Calu3 (cell line): ENCODE results near the gene GALE. TPM values are rescaled to one million over a fixed set of nuclear protein-coding genes. Genes with fewer than 3 reads are reported as not detected.
"Not testable (repeated sequence)": the region's sequence is repeated elsewhere in the genome, so short reads cannot be mapped to it uniquely, and the experiment has no call there.

Experiments used
- BruUV-seq: library from RNA; stranded (reverse); fragments of 400-500 nt; replicated peaks from 2 replicates; lab custom pipeline; 2021; lab: Mats Ljungman, UMichigan
- CTCF ChIA-PET: fragments of 300-600 bp; sonication (Branson Sonifier 250); formaldehyde crosslinking; loops from one replicate; lab custom pipeline; 2022; ENCODE audit warnings: antibody characterized with exemption; lab: Charles Lee
- DNase-seq: peaks from one replicate; pipeline ENCODE4 v3.0.0; 2022
- H3K27ac Mint-ChIP-seq: one replicate; pipeline ENCODE4 v1.8.0; 2022; ENCODE audit warnings: mixed read lengths; ENCODE audit not compliant: unreplicated experiment
- H3K27me3 Mint-ChIP-seq: one replicate; pipeline ENCODE4 v1.8.0; 2022; ENCODE audit warnings: mixed read lengths; ENCODE audit not compliant: unreplicated experiment
- H3K36me3 Mint-ChIP-seq: one replicate; pipeline ENCODE4 v1.8.0; 2022; ENCODE audit warnings: mild to moderate bottlenecking, moderate library complexity, mixed read lengths; ENCODE audit not compliant: insufficient read depth, unreplicated experiment
- H3K4me1 Mint-ChIP-seq: one replicate; pipeline ENCODE4 v1.8.0; 2022; ENCODE audit warnings: mild to moderate bottlenecking, low read depth, mixed read lengths; ENCODE audit not compliant: unreplicated experiment
- H3K4me3 Mint-ChIP-seq: one replicate; pipeline ENCODE4 v1.8.0; 2022; ENCODE audit warnings: mild to moderate bottlenecking, low read depth, moderate library complexity, mixed read lengths; ENCODE audit not compliant: unreplicated experiment
- H3K9me3 Mint-ChIP-seq: one replicate; pipeline ENCODE4 v1.8.0; 2022; ENCODE audit warnings: low read depth, mixed read lengths; ENCODE audit not compliant: unreplicated experiment
- CTCF ChIP-seq: fragments of 200-600 bp; IDR thresholded peaks from one replicate; pipeline ENCODE4 v1.8.0; 2022; ENCODE audit warnings: antibody characterized with exemption; ENCODE audit not compliant: unreplicated experiment
- intact Hi-C: fragments of 100-400 bp; cut with micrococcal nuclease; formaldehyde crosslinking; loops from one replicate; pipeline ENCODE4 v1.10.0; 2022; ENCODE audit not compliant: unreplicated experiment
- total RNA-seq: library from RNA; stranded (reverse); gene quantifications from 2 replicates; pipeline ENCODE4 v1.2.3, GENCODE V29; 2022

Gene GALE
- total RNA-seq, 1 experiment from 2014 or later, result 76.7 TPM

- CTCF ChIA-PET, result no interaction called here
- BruUV-seq, result no TSS peak
- H3K9me3 Mint-ChIP-seq, result no peaks in the 10 kb centered on the region
- DNase-seq, result no peak
- no peaks in the 10 kb centered on the region for H3K4me1 Mint-ChIP-seq
- TF ChIP-seq CTCF, result no peak
- H3K27me3 Mint-ChIP-seq, result no peaks in the 10 kb centered on the region
- H3K27ac Mint-ChIP-seq, result no peak overlapping the region
- peaks cover 17% of the 10 kb centered on the region for H3K36me3 Mint-ChIP-seq
- intact Hi-C loops, result no loop called here
- H3K4me3 Mint-ChIP-seq, result no peak overlapping the region
Measured at GRCh38 chr1:23827717-23828116, 27.2 kb upstream of the GALE start.

GRCh38 chr1:23826590-23826989, 26.0 kb upstream of the GALE start:
- H3K4me3 Mint-ChIP-seq, DNase-seq, intact Hi-C loops, H3K27me3 Mint-ChIP-seq, H3K4me1 Mint-ChIP-seq, H3K9me3 Mint-ChIP-seq, H3K27ac Mint-ChIP-seq, BruUV-seq, CTCF ChIA-PET: not testable (repeated sequence)
- peaks cover 17% of the 10 kb centered on the region for H3K36me3 Mint-ChIP-seq

GRCh38 chr1:23825762-23826522, 25.4 kb upstream of the GALE start:
- Mint-ChIP-seq H3K9me3 (no peaks in the 10 kb centered on the region), H3K36me3 (peaks cover 17% of the 10 kb centered on the region), H3K27ac (no peak overlapping the region), H3K27me3 (no peaks in the 10 kb centered on the region), H3K4me1 (no peaks in the 10 kb centered on the region), H3K4me3 (peak overlapping the region; percentile 85)
- no peak for TF ChIP-seq CTCF
- intact Hi-C loops, result no loop called here
- no peak for DNase-seq
- no TSS peak for BruUV-seq
- CTCF ChIA-PET, result interaction anchor here (0.5 to 0.7 kb wide), 2 partner anchors 18 to 58 kb away, joined by 5 read pairs; no protein-coding TSS in a partner anchor

- CTCF ChIA-PET, result interaction anchor here (0.5 to 1.0 kb wide), 4 partner anchors 19 to 279 kb away, joined by 4 to 5 read pairs (median 5); no protein-coding TSS in a partner anchor
- intact Hi-C loops, result no loop called here
- peak; percentile 85 for DNase-seq
- no peak for TF ChIP-seq CTCF
- Mint-ChIP-seq H3K4me1 (no peaks in the 10 kb centered on the region), H3K4me3 (peak within 1 kb of the TSS; percentile 85), H3K36me3 (peaks cover 17% of the 10 kb centered on the region), H3K9me3 (no peaks in the 10 kb centered on the region), H3K27me3 (no peaks in the 10 kb centered on the region), H3K27ac (peak within 1 kb of the TSS; percentile 81)
- no TSS peak for BruUV-seq
Measured at GRCh38 chr1:23825076-23825761, 24.7 kb upstream of the GALE start, which contains the start of gene HMGCL. TSS of gene HMGCL (minus strand) at chr1:23825429. CDS start at chr1:23825415, 14 bp downstream.
